Trophoblast cell (in vitro differentiated cells and primary cell): ENCODE results near the gene FOXO6.
A peak's percentile ranks its signal among the peaks of the same experiment; 100 is the strongest.

Experiments
- DNase-seq, 2 donors: peaks; one replicate each; pipeline ENCODE4 v3.0.0-alpha.2; 2016
- H2AFZ ChIP-seq: 2 replicates; pipeline ENCODE4 v1.6.1; 2013; ENCODE audit warnings: low read length, moderate library complexity, mild to moderate bottlenecking; ENCODE audit not compliant: insufficient read depth, poor library complexity
- H2AK5ac ChIP-seq: 2 replicates; pipeline ENCODE4 v1.6.1; 2013; ENCODE audit warnings: mild to moderate bottlenecking, low read length
- H2BK120ac ChIP-seq: 2 replicates; pipeline ENCODE4 v1.6.1; 2013; ENCODE audit warnings: low read length, mild to moderate bottlenecking, moderate library complexity; ENCODE audit not compliant: insufficient read depth, poor library complexity
- H2BK12ac ChIP-seq: 2 replicates; pipeline ENCODE4 v1.6.1; 2013; ENCODE audit warnings: mild to moderate bottlenecking, low read length, moderate library complexity
- H2BK5ac ChIP-seq: 2 replicates; pipeline ENCODE4 v1.6.1; 2013; ENCODE audit warnings: low read length, low read depth, moderate library complexity, mild to moderate bottlenecking; ENCODE audit not compliant: poor library complexity
- H3K14ac ChIP-seq: 2 replicates; pipeline ENCODE4 v1.6.1; 2013; ENCODE audit warnings: mild to moderate bottlenecking, low read length
- H3K18ac ChIP-seq: 2 replicates; pipeline ENCODE4 v1.6.1; 2013; ENCODE audit warnings: mild to moderate bottlenecking, low read length
- H3K23ac ChIP-seq: 2 replicates; pipeline ENCODE4 v1.6.1; 2013; ENCODE audit warnings: low read length
- H3K27ac ChIP-seq: 2 replicates; pipeline ENCODE4 v1.5.1; 2013; ENCODE audit warnings: low read depth, mild to moderate bottlenecking, inconsistent platforms, low read length, moderate library complexity
- H3K27me3 ChIP-seq: 2 replicates; pipeline ENCODE4 v1.6.1; 2013; ENCODE audit warnings: inconsistent platforms, mild to moderate bottlenecking, low read length, moderate library complexity; ENCODE audit not compliant: insufficient read depth
- H3K36me3 ChIP-seq, 2 experiments: 1 replicate in 1 of 2; 2 replicates in 1 of 2; pipeline ENCODE4 v1.6.1; 2013; ENCODE audit warnings: low read length in 2 of 2, mild to moderate bottlenecking in 2 of 2, moderate library complexity in 1 of 2; ENCODE audit not compliant: insufficient read depth in 2 of 2, control insufficient read depth in 1 of 2
- H3K4ac ChIP-seq: 2 replicates; pipeline ENCODE4 v1.6.1; 2013; ENCODE audit warnings: low read depth, mild to moderate bottlenecking, low read length, moderate library complexity
- H3K4me1 ChIP-seq, 2 experiments: 1 replicate in 1 of 2; 2 replicates in 1 of 2; pipeline ENCODE4 v1.6.1; 2013; ENCODE audit warnings: low read length in 2 of 2, mild to moderate bottlenecking in 2 of 2, moderate library complexity in 1 of 2; ENCODE audit not compliant: insufficient read depth in 2 of 2, control insufficient read depth in 1 of 2
- H3K4me2 ChIP-seq: 2 replicates; pipeline ENCODE4 v1.6.1; 2013; ENCODE audit warnings: inconsistent platforms, mild to moderate bottlenecking, low read length, moderate library complexity
- H3K4me3 ChIP-seq: 2 replicates; pipeline ENCODE4 v1.5.1; 2013; ENCODE audit warnings: mild to moderate bottlenecking, low read depth, low read length, inconsistent platforms
- H3K79me1 ChIP-seq: one replicate; pipeline ENCODE4 v1.6.1; 2013; ENCODE audit warnings: low read length
- H3K79me2 ChIP-seq: 2 replicates; pipeline ENCODE4 v1.6.1; 2013; ENCODE audit warnings: low read length, mild to moderate bottlenecking; ENCODE audit not compliant: control insufficient read depth, insufficient read depth, poor library complexity
- H3K9ac ChIP-seq: 2 replicates; pipeline ENCODE4 v1.6.1; 2013; ENCODE audit warnings: mild to moderate bottlenecking, low read length
- H3K9me3 ChIP-seq: 2 replicates; pipeline ENCODE4 v1.6.1; 2013; ENCODE audit warnings: low read depth, mild to moderate bottlenecking, control low read depth, inconsistent platforms, low read length; ENCODE audit not compliant: insufficient read depth
- H4K12ac ChIP-seq: 2 replicates; pipeline ENCODE4 v1.6.1; 2013; ENCODE audit warnings: low read depth, mild to moderate bottlenecking, low read length, moderate library complexity
- H4K8ac ChIP-seq: 2 replicates; pipeline ENCODE4 v1.6.1; 2013; ENCODE audit warnings: low read depth, mild to moderate bottlenecking, low read length, moderate library complexity
- H4K91ac ChIP-seq: one replicate; pipeline ENCODE4 v1.6.1; 2013; ENCODE audit warnings: low read depth, mild to moderate bottlenecking, low read length, moderate library complexity
- WGBS: extraction: QIAGEN DNeasy Blood & Tissue Kit; methylation state at CpG from one replicate; pipeline ENCODE4 v1.1.7; 2013; ENCODE audit warnings: missing lambda C conversion rate; ENCODE audit not compliant: insufficient read length, insufficient coverage; ENCODE audit errors: extremely low coverage; 5-methylcytosine and 5-hydroxymethylcytosine counted together

FOXO6 gene

GRCh38 chr1:41383094-41383852 is 22.0 kb downstream of the FOXO6 start:
- H3K27ac ChIP-seq: no peak overlapping the region
- H3K4me2 ChIP-seq: peak overlapping the region; percentile 73
- H3K9me3 ChIP-seq: peaks cover 4% of the 10 kb centered on the region
- H4K8ac ChIP-seq: no peak overlapping the region
- no peak overlapping the region for H2BK120ac ChIP-seq
- H2BK5ac ChIP-seq: no peak overlapping the region
- no peak overlapping the region for H3K14ac ChIP-seq
- peaks cover 21 to 24% of the 10 kb centered on the region in 2 experiments for H3K4me1 ChIP-seq
- no peak overlapping the region for H3K4me3 ChIP-seq
- no peak overlapping the region for H4K91ac ChIP-seq
- H2BK12ac ChIP-seq: no peak overlapping the region
- no peak for DNase-seq
- H3K27me3 ChIP-seq: peaks cover 18% of the 10 kb centered on the region
- H3K79me2 ChIP-seq: no peaks in the 10 kb centered on the region
- peak overlapping the region; percentile 7 for H3K18ac ChIP-seq
- H3K36me3 ChIP-seq: peaks cover 2% of the 10 kb centered on the region in 2 experiments
- no CpG with 5 or more reads among the region's 45 CpGs for WGBS
- no peak overlapping the region for H2AFZ ChIP-seq
- H3K23ac ChIP-seq: no peak overlapping the region
- H3K79me1 ChIP-seq: peaks cover 7% of the 10 kb centered on the region
- no peak overlapping the region for H3K4ac ChIP-seq
- H2AK5ac ChIP-seq: no peak overlapping the region
- H3K9ac ChIP-seq: no peak overlapping the region
- H4K12ac ChIP-seq: no peak overlapping the region

- Histone ChIP-seq H3K4me2 (no peak overlapping the region), H2AK5ac (no peak overlapping the region), H3K9ac (no peak overlapping the region), H4K8ac (no peak overlapping the region), H4K12ac (no peak overlapping the region), H2BK120ac (no peak overlapping the region), H3K4me1 (peaks cover 21 to 26% of the 10 kb centered on the region in 2 experiments), H3K27ac (no peak overlapping the region), H3K79me2 (no peaks in the 10 kb centered on the region), H2BK5ac (no peak overlapping the region), H3K14ac (no peak overlapping the region), H3K36me3 (peaks cover 2% of the 10 kb centered on the region in 2 experiments), H3K4me3 (no peak overlapping the region), H3K9me3 (peaks cover 4% of the 10 kb centered on the region), H4K91ac (no peak overlapping the region), H3K4ac (no peak overlapping the region), H3K23ac (no peak overlapping the region), H2AFZ (no peak overlapping the region), H3K27me3 (peaks cover 18% of the 10 kb centered on the region), H3K18ac (no peak overlapping the region), H2BK12ac (no peak overlapping the region), H3K79me1 (peaks cover 7% of the 10 kb centered on the region)
- no peak for DNase-seq
Observed at GRCh38 chr1:41384579-41384978, 23.3 kb downstream of the FOXO6 start.

GRCh38 chr1:41385398-41386195 is 24.4 kb downstream of the FOXO6 start:
- Histone ChIP-seq H3K4me2 (no peak overlapping the region), H3K36me3 (peaks cover 0 to 2% of the 10 kb centered on the region in 2 experiments), H3K4me1 (peaks cover 21 to 25% of the 10 kb centered on the region in 2 experiments), H3K4me3 (no peak overlapping the region), H4K91ac (no peak overlapping the region), H2BK5ac (no peak overlapping the region), H3K18ac (no peak overlapping the region), H2BK12ac (no peak overlapping the region), H3K14ac (peak overlapping the region; percentile 14), H3K79me1 (peaks cover 7% of the 10 kb centered on the region), H3K9ac (no peak overlapping the region), H4K12ac (no peak overlapping the region), H3K23ac (no peak overlapping the region), H3K9me3 (peaks cover 2% of the 10 kb centered on the region), H3K27me3 (peaks cover 18% of the 10 kb centered on the region), H4K8ac (no peak overlapping the region), H3K4ac (no peak overlapping the region), H2AK5ac (no peak overlapping the region), H3K79me2 (no peaks in the 10 kb centered on the region), H2AFZ (no peak overlapping the region), H2BK120ac (no peak overlapping the region), H3K27ac (no peak overlapping the region)
- no CpG with 5 or more reads among the region's 12 CpGs for WGBS
- DNase-seq: no peak

- Histone ChIP-seq H3K4me1 (peaks cover 21 to 24% of the 10 kb centered on the region in 2 experiments), H3K9ac (no peak overlapping the region), H3K79me1 (peaks cover 7% of the 10 kb centered on the region), H2BK120ac (no peak overlapping the region), H4K12ac (no peak overlapping the region), H3K36me3 (peaks cover 0 to 2% of the 10 kb centered on the region in 2 experiments), H3K9me3 (peaks cover 1% of the 10 kb centered on the region), H3K79me2 (no peaks in the 10 kb centered on the region), H2BK12ac (no peak overlapping the region), H3K18ac (no peak overlapping the region), H4K8ac (no peak overlapping the region), H4K91ac (no peak overlapping the region), H3K27ac (no peak overlapping the region), H3K4me3 (no peak overlapping the region), H3K4ac (no peak overlapping the region), H2AFZ (no peak overlapping the region), H3K14ac (no peak overlapping the region), H2BK5ac (no peak overlapping the region), H3K4me2 (no peak overlapping the region), H3K23ac (no peak overlapping the region), H2AK5ac (no peak overlapping the region), H3K27me3 (peaks cover 18% of the 10 kb centered on the region)
- DNase-seq: no peak
- 100% methylated on average over 2 of the region's 7 CpGs for WGBS
Observed at GRCh38 chr1:41386196-41386663, 25.0 kb downstream of the FOXO6 start.
